Endothelial cell of umbilical vein (primary cell): ENCODE measurements around the gene ZNF146. TPM values are rescaled to one million over a fixed set of nuclear protein-coding genes. Genes with fewer than 3 reads are reported as not detected.

Experiments
- BruUV-seq: library from RNA; stranded (reverse); fragments of 400-500 nt; replicated peaks from 2 replicates; lab custom pipeline; 2021; lab: Mats Ljungman, UMichigan
- CTCF ChIA-PET: fragments of 300-600, 350-600 bp; sonication (Branson Sonifier 250); formaldehyde crosslinking; loops from one replicate; lab custom pipeline; 2021; ENCODE audit warnings: antibody characterized with exemption, inconsistent platforms; lab: Charles Lee
- POLR2A ChIA-PET: fragments of 300-600, 350-600 bp; sonication (Branson Sonifier 250); formaldehyde crosslinking; loops from one replicate; lab custom pipeline; 2021; ENCODE audit warnings: antibody characterized with exemption, inconsistent platforms; lab: Charles Lee
- DNase-seq: peaks from one replicate; pipeline ENCODE4 v3.0.0-alpha.2; 2011; ENCODE audit warnings: low read depth, low spot score
- FAIRE-seq: peaks from 2 replicates; lab custom pipeline; 2011; peaks lifted over from hg19 to GRCh38; lab: Jason Lieb, UNC
- H2AFZ ChIP-seq: 2 replicates; pipeline ENCODE4 v1.6.0; 2012; ENCODE audit warnings: low read depth, low read length, control low read depth, inconsistent platforms
- H3K27ac ChIP-seq: 2 replicates; pipeline ENCODE4 v1.5.1; 2011; ENCODE audit warnings: low read depth, mild to moderate bottlenecking, control low read depth, low read length, moderate library complexity; ENCODE audit not compliant: insufficient read depth
- H3K27me3 ChIP-seq, 2 experiments: 2 replicates each; pipeline versions ENCODE4 v1.6.0 to v1.6.1; 2011; ENCODE audit warnings: low read length in 2 of 2, mixed read lengths in 1 of 2; ENCODE audit not compliant: control insufficient read depth in 2 of 2, insufficient read depth in 2 of 2
- H3K36me3 ChIP-seq, 2 experiments: 2 replicates in 1 of 2; 3 replicates in 1 of 2; pipeline ENCODE4 v1.5.1; 2011; ENCODE audit warnings: low read length in 2 of 2, mild to moderate bottlenecking in 1 of 2, moderate library complexity in 1 of 2; ENCODE audit not compliant: control insufficient read depth in 2 of 2, insufficient read depth in 2 of 2; ENCODE audit errors: extremely low read depth in 1 of 2
- H3K4me1 ChIP-seq: 3 replicates; pipeline ENCODE4 v1.5.1; 2011; ENCODE audit warnings: mild to moderate bottlenecking, low read length; ENCODE audit not compliant: control insufficient read depth, insufficient read depth; ENCODE audit errors: extremely low read depth
- H3K4me2 ChIP-seq: 2 replicates; pipeline ENCODE4 v1.6.1; 2011; ENCODE audit warnings: low read length, control low read depth, mixed read lengths; ENCODE audit not compliant: insufficient read depth
- H3K4me3 ChIP-seq, 3 experiments: fragments of 200-600 bp in 1 of 3; sonication (generic), shearing (Covaris generic) in 1 of 3; replicated peaks in 1 of 3; 2 replicates each; pipeline ENCODE4 v1.5.1; 2011 to 2016; ENCODE audit warnings: control low read depth in 3 of 3, low read length in 3 of 3, mild to moderate bottlenecking in 2 of 3, inconsistent platforms in 1 of 3, low read depth in 1 of 3, moderate library complexity in 1 of 3; ENCODE audit not compliant: insufficient read depth in 1 of 3
- H3K79me2 ChIP-seq: 2 replicates; pipeline ENCODE4 v1.6.0; 2012; ENCODE audit warnings: low read length, inconsistent platforms; ENCODE audit not compliant: control insufficient read depth, insufficient read depth
- H3K9ac ChIP-seq: replicated peaks from 2 replicates; pipeline ENCODE3; 2011; ENCODE audit warnings: low read length, control low read depth; ENCODE audit not compliant: insufficient read depth; ENCODE audit errors: extremely low read depth
- H3K9me1 ChIP-seq: replicated peaks from 3 replicates; pipeline ENCODE4 v1.6.0; 2011; ENCODE audit warnings: mild to moderate bottlenecking, low read length; ENCODE audit not compliant: control insufficient read depth, insufficient read depth; ENCODE audit errors: extremely low read depth
- H3K9me3 ChIP-seq: replicated peaks from 2 replicates; pipeline ENCODE4 v1.5.1; 2012; ENCODE audit warnings: low read length, inconsistent platforms; ENCODE audit not compliant: control insufficient read depth, insufficient read depth
- H4K20me1 ChIP-seq: replicated peaks from 2 replicates; pipeline ENCODE3; 2011; ENCODE audit warnings: mild to moderate bottlenecking, low read length; ENCODE audit not compliant: control insufficient read depth, insufficient read depth; ENCODE audit errors: extremely low read depth
- CTCF ChIP-seq, 2 donors: IDR thresholded peaks; 1 replicate in 1 of 2; 2 replicates in 1 of 2; pipeline ENCODE4 v1.5.1; 2011; ENCODE audit warnings: low read length in 2 of 2, mild to moderate bottlenecking in 2 of 2, moderate library complexity in 2 of 2, control low read depth in 1 of 2, inconsistent platforms in 1 of 2, low read depth in 1 of 2; ENCODE audit not compliant: insufficient read depth in 1 of 2; ENCODE audit errors: extremely low read depth in 1 of 2
- EZH2 ChIP-seq: IDR thresholded peaks from 2 replicates; pipeline ENCODE4 v1.6.1; 2012; ENCODE audit warnings: borderline replicate concordance, low read depth, mild to moderate bottlenecking, moderate library complexity, low read length, inconsistent platforms; ENCODE audit not compliant: severe bottlenecking
- FOS ChIP-seq: IDR thresholded peaks from 2 replicates; pipeline ENCODE4 v1.6.1; 2011; ENCODE audit warnings: mild to moderate bottlenecking, low read length, moderate library complexity, borderline replicate concordance; ENCODE audit not compliant: insufficient read depth
- GATA2 ChIP-seq: IDR thresholded peaks from 2 replicates; pipeline ENCODE4 v1.7.0; 2011; ENCODE audit warnings: low read depth, mild to moderate bottlenecking, moderate library complexity, mixed read lengths, low read length; ENCODE audit not compliant: insufficient read length, insufficient read depth
- JUN ChIP-seq: IDR thresholded peaks from 2 replicates; pipeline ENCODE4 v1.6.1; 2011; ENCODE audit warnings: borderline replicate concordance, low read depth; ENCODE audit not compliant: insufficient read length, insufficient read depth
- MYC ChIP-seq: IDR thresholded peaks from one replicate; pipeline ENCODE4 v1.6.1; 2011; ENCODE audit warnings: mild to moderate bottlenecking, low read depth, low read length
- POLR2A ChIP-seq: IDR thresholded peaks from 2 replicates; pipeline ENCODE4 v1.6.1; 2012; ENCODE audit warnings: low read depth, mild to moderate bottlenecking, control low read depth, low read length
- POLR2AphosphoS5 ChIP-seq: IDR thresholded peaks from 2 replicates; pipeline ENCODE4 v1.6.1; 2012; ENCODE audit warnings: low read depth, mild to moderate bottlenecking, control low read depth, low read length, moderate library complexity; ENCODE audit not compliant: insufficient read depth
- dilution Hi-C: fragments of 300-500 bp; cut with MboI; formaldehyde crosslinking; loops from one replicate; pipeline ENCODE4 v1.15.0; 2019; ENCODE audit warnings: low sequenced_read_pairs; ENCODE audit not compliant: extremely low pct_ligation_motif_present
- intact Hi-C: fragments of 100-400 bp; cut with micrococcal nuclease; formaldehyde crosslinking; loops from one replicate; pipeline ENCODE4 v1.10.0; 2022
- polyA plus RNA-seq, 4 experiments: library from polyadenylated mRNA; depleted of rRNA in 3 of 4; stranded (reverse) in 3 of 4; unstranded in 1 of 4; fragments of >200 nt; gene quantifications; 2 replicates each; pipeline versions ENCODE4 v1.2.1 to v1.2.3, GENCODE V29; 2011 to 2012; ENCODE audit warnings: missing spikeins in 1 of 4
- total RNA-seq: library from RNA; stranded (reverse); gene quantifications from 2 replicates; pipeline ENCODE4 v1.2.3, GENCODE V29; 2021
- TF ChIP-seq, protein P1 (sequence below): IDR thresholded peaks from 2 replicates; pipeline ENCODE4 v1.6.1; 2011; ENCODE audit not compliant: insufficient read depth, insufficient read length

ZNF146 gene
- total and polyA plus RNA-seq, 2 donors (not counting 3 experiments of a cell fraction or from before 2014, with no cell fraction given) = 17.8 to 63.3 TPM

DNA sequence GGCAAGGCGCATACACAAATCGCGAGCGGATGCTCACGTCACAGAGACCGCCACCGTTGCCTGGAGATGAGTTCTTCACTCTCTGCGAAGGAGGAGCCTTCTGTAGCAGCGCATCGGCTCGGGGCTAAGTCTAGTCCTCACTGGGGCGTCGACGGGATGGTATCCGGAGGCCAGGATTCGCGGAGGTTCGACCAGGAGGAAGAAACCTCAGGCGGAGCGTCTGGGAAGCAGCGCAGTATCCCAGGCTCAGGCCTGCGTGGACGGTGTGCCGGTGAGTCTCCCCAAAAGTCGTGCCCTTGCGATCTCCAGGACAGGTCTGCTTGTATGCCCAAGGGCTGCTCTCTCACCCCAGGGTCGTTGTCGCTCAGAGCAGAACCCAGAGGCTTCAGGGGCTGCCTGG, 40.4 kb downstream of the ZNF146 start:
- Histone ChIP-seq H3K9ac (no peak overlapping the region), H3K27ac (no peak overlapping the region), H3K9me1 (no peaks in the 10 kb centered on the region), H3K9me3 (no peaks in the 10 kb centered on the region), H3K27me3 (no peaks in the 10 kb centered on the region), H3K36me3 (no peaks in the 10 kb centered on the region), H2AFZ (no peak overlapping the region), H3K4me3 (no peak overlapping the region), H3K4me2 (no peak overlapping the region), H3K4me1 (no peaks in the 10 kb centered on the region), H3K79me2 (no peaks in the 10 kb centered on the region), H4K20me1 (no peaks in the 10 kb centered on the region)
- ChIA-PET POLR2A (no interaction called here), CTCF (no interaction called here)
- no TSS peak for BruUV-seq
- TF ChIP-seq POLR2AphosphoS5 (no peak), EZH2 (no peak), MYC (no peak), GATA2 (no peak), CTCF (IDR thresholded peaks at IDR 0.05; ENCODE audit: extremely low read depth in 1 of 2, insufficient read depth in 1 of 2, low read depth in 1 of 2, low read length in 2 of 2) (no peak), FOS (no peak), POLR2A (no peak), JUN (no peak)
- TF ChIP-seq, protein P1, sequence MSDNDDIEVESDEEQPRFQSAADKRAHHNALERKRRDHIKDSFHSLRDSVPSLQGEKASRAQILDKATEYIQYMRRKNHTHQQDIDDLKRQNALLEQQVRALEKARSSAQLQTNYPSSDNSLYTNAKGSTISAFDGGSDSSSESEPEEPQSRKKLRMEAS = no peak
- dilution Hi-C loops (no loop called here), intact Hi-C loops (no loop called here)
- DNase-seq (no peak), FAIRE-seq (no peak)
